Mucosa of descending colon (tissue), 3 donors: ENCODE measurements around the gene MYH4. TPM values are rescaled to one million over a fixed set of nuclear protein-coding genes. Genes with fewer than 3 reads are reported as not detected.

Source experiments
- ATAC-seq: fragments of 200-7000 bp; cut with Tn5 transposase; one replicate; pipeline ENCODE4 v1.9.1; 2020; ENCODE audit warnings: mild to moderate bottlenecking, moderate library complexity
- DNase-seq, 3 donors: peaks; one replicate each; pipeline ENCODE4 v3.0.0-alpha.2; 2020
- H3K36me3 ChIP-seq: fragments of 200-600 bp; one replicate; pipeline ENCODE4 v1.8.0; 2021; ENCODE audit warnings: low read depth, mild to moderate bottlenecking
- H3K4me1 ChIP-seq: fragments of 200-600 bp; one replicate; pipeline ENCODE4 v1.8.0; 2021; ENCODE audit warnings: low read depth, mild to moderate bottlenecking
- H3K4me3 ChIP-seq: fragments of 200-600 bp; one replicate; pipeline ENCODE4 v1.8.0; 2021; ENCODE audit warnings: mild to moderate bottlenecking
- H3K9me3 ChIP-seq: fragments of 200-600 bp; one replicate; pipeline ENCODE4 v1.8.0; 2021; ENCODE audit warnings: mild to moderate bottlenecking
- intact Hi-C, 2 donors: fragments of 100-400 bp; cut with DNase I in 1 of 2; cut with micrococcal nuclease in 1 of 2; formaldehyde crosslinking; loops; one replicate each; pipeline versions ENCODE4 v1.11.0 to v1.11.1; 2022; cut with DNase I, micrococcal nuclease
- total RNA-seq, 3 donors: library from RNA; stranded (reverse); fragmentation: NEBNext Ultra II Directional in 2 of 3; extraction: Animal tissue kit (Norgen Biotek cat#: 25700) in 2 of 3; gene quantifications; one replicate each; pipeline versions ENCODE4 v1.2.1 to v1.2.4, GENCODE V29; 2021 to 2023
- TF ChIP-seq, protein P1 (sequence below): fragments of 200-600 bp; IDR thresholded peaks from one replicate; pipeline ENCODE4 v1.8.0; 2022; ENCODE audit warnings: antibody characterized with exemption, mild to moderate bottlenecking
- donor health status: DM: no; HTN: no; CAD: no; lungs with moderate emphysema.
- donor health status: DM: no; HTN: no; CAD: no.
- donor health status: DM: no; HTN: yes; CAD: no.

Gene MYH4
- total RNA-seq, 3 donors from 2014 or later, result not detected

DNA sequence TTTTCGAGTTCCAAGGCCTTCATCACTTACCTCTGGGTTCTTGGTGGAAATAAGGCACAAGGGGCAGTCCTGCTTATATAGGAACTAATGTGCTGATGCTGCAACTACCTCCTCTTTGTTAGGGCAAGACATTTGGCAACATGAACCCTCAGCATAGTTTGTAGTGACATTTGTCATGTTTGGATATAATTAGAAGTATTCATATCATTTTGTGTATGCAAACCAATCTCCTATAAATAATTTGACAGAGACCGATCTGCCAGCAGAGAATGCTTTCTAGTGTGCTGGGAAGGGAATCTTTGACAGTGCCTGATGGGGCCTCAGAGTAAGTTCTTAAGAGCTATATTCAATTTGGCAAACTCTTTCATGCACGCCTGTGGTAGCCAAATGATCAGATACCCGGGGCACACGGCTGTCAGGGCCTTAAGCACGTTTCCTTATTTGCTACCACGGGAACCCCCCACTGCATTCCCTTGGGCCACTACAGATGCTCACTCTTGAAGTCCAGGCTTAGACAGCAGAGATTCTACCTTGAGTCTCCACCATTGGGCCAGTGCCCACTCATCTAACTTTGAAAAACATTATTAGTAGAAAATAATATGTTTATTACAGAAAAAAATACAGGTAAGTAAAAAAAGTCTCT is 47.3 kb downstream of the MYH4 start, which contains the start of gene MYH8:
MYH8 (minus strand) TSS at position 51 of the 643 bp plus-strand sequence. CDS start 1,723 bp downstream, outside the sequence.
- Histone ChIP-seq H3K9me3 (no peaks in the 10 kb centered on the region), H3K4me1 (no peaks in the 10 kb centered on the region), H3K36me3 (no peaks in the 10 kb centered on the region), H3K4me3 (no peak within 1 kb of the TSS)
- DNase-seq (no peak), ATAC-seq (no peak)
- intact Hi-C loops, result no loop called here
- TF ChIP-seq, protein P1, sequence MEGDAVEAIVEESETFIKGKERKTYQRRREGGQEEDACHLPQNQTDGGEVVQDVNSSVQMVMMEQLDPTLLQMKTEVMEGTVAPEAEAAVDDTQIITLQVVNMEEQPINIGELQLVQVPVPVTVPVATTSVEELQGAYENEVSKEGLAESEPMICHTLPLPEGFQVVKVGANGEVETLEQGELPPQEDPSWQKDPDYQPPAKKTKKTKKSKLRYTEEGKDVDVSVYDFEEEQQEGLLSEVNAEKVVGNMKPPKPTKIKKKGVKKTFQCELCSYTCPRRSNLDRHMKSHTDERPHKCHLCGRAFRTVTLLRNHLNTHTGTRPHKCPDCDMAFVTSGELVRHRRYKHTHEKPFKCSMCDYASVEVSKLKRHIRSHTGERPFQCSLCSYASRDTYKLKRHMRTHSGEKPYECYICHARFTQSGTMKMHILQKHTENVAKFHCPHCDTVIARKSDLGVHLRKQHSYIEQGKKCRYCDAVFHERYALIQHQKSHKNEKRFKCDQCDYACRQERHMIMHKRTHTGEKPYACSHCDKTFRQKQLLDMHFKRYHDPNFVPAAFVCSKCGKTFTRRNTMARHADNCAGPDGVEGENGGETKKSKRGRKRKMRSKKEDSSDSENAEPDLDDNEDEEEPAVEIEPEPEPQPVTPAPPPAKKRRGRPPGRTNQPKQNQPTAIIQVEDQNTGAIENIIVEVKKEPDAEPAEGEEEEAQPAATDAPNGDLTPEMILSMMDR, result no peak

DNA sequence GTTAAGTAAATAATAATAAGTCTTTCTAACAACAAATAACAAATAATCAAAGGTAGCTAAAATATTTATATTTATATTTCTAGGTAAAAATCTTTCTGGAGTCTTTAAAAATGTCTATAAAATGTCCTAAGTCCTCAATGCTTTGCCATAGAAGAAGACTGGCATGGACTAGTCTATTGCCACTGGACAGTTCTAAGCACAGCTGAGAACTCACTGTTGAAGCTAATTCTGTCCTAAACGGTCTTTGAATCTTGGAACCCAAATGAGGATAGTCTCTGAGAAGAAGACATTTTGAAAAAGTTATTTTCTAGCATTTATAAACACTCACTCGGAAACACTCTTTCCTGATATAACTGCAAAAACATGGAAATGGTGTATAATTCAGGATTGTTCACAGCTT is 48.1 kb downstream of the MYH4 start:
- DNase-seq, result no peak
- H3K4me1 ChIP-seq, result no peaks in the 10 kb centered on the region
- no peak for ATAC-seq
- TF ChIP-seq, protein P1, result no peak
- H3K36me3 ChIP-seq, result no peaks in the 10 kb centered on the region
- intact Hi-C loops, result no loop called here
- no peaks in the 10 kb centered on the region for H3K9me3 ChIP-seq
- H3K4me3 ChIP-seq, result no peak overlapping the region

DNA sequence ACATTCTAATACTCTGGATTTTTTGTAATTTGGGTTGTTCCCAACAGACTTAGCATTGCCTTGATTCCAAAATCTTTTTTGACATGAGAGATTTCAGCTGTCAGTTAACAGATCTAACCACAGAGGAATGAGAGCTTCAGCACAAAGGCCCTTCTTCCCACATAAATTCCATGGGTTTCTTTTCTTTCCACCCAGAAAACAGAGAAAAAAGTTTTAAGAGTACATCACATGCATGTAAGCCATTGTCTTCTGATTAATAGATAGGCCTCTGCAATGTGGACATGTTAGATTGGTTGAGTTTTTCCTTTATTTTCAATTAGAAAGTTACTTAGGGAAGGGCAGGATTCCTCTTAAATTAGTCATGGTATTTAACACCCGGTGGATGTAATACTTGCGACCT is 48.5 kb downstream of the MYH4 start:
- intact Hi-C loops, result no loop called here
- TF ChIP-seq, protein P1, result no peak
- Histone ChIP-seq H3K36me3 (no peaks in the 10 kb centered on the region), H3K4me1 (no peaks in the 10 kb centered on the region), H3K9me3 (no peaks in the 10 kb centered on the region), H3K4me3 (no peak overlapping the region)
- DNase-seq, result no peak
- ATAC-seq, result no peak

DNA sequence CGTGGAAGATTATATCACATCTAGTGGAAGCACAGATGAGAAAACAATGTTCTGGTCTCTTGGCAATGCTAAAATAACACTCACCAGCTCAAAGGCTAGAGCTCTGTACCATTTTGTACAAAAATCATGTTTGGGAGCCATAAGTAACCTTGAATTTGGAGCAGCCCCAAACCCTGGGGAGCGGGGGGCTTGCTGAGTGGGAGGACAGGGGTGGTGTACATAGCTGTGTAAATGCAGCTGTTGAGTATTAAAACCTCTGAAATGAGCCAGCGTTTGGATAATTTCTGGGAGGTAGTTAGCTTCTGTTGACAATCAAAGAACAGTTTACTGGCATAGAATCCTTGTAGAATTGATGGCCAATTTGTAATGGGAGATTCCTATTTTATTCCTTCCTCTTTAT is 51.9 kb downstream of the MYH4 start:
- ATAC-seq (no peak), DNase-seq (no peak)
- Histone ChIP-seq H3K36me3 (no peaks in the 10 kb centered on the region), H3K4me3 (no peak overlapping the region), H3K9me3 (no peaks in the 10 kb centered on the region), H3K4me1 (no peaks in the 10 kb centered on the region)
- intact Hi-C loops, result no loop called here
- TF ChIP-seq, protein P1, result no peak

DNA sequence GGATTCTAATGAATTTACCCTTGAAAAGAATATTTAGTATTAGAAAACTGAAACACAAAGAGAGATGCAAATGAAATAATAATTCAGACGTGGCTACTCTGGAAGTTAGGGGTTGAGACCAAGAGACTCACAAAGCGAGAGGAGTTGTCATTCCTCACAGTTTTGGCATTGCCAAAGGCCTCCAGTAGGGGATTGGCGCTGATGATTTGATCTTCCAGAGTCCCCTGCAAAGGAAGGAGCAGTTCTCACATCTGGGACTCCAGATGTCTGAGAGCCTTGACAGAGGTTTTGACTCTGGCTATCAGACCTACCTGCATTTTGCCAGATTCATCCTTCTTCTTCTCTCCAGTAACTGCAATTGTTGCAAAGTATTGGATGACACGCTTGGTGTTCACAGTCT is 54.2 kb downstream of the MYH4 start:
- Histone ChIP-seq H3K4me1 (no peaks in the 10 kb centered on the region), H3K4me3 (no peak overlapping the region), H3K36me3 (no peaks in the 10 kb centered on the region), H3K9me3 (no peaks in the 10 kb centered on the region)
- TF ChIP-seq, protein P1, result no peak
- ATAC-seq (no peak), DNase-seq (no peak)
- intact Hi-C loops, result no loop called here

DNA sequence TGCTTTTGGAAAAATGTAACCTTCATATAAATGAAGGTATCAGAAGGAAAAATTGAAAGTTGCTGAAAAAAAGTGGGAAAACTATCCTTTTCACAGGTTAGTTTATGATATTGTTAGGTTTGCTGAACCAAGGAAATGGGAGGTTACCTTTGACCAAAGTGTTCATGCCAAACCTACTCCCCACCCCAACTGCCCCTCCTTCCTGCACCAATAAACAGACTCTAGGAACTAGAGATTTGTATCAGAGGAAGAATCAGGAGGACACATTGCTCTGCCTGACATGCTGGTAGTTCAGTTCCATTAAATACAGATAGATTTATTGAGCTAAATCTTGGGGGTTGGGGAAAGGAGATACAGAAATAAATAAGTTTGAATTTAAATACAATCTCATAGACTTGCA is 65.8 kb downstream of the MYH4 start:
- no peaks in the 10 kb centered on the region for H3K4me1 ChIP-seq
- ATAC-seq (peak; percentile 91), DNase-seq (peak in 1 of 3 donors; percentile 63)
- H3K9me3 ChIP-seq, result no peaks in the 10 kb centered on the region
- no peak overlapping the region for H3K4me3 ChIP-seq
- no peaks in the 10 kb centered on the region for H3K36me3 ChIP-seq
- TF ChIP-seq, protein P1, result no peak
- intact Hi-C loops, result no loop called here
